ENCODE results near the gene TBCE.

DNA sequence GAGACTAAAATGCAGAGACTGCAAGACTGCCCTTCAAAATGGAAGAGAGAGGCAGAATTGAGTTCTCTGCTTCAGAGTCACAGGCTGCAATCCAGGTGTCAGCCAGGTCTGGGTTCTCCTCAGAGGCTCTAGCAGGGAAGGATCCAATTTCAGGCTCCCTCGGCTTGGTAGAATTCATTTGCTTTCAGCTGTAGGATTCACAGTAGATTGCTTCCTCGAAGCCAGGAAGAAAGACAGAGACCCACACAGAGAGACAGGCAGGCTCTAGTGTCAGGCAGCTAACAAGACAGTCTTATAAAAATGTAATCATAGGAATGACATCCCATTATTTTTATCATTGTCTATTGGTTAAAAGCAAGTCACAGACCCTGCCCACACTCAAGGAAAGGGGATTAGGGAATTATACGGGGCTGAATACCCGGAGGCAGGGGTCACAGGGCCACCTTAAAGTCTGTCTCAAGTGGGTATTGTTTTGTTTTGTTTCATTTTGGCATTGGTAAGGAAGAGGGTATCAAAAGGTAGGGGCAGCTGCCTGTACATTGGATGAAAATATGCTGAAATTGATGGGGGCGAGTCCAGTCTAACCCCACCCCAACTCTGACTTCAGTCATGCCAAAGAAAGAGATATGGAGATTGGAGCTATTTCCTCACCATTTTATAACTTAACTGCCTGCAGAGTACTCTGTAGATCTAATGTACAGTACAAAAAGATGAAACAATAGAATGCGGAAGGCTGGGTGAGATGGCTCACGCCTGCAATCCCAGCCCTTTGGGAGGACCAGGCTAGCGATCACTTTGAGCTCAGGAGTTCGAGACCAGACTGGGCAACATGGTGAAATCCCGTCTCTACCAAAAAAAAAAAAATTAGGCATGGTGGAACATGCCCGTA, 9.5 kb upstream of the TBCE start:
- TF ChIP-seq, protein P1, sequence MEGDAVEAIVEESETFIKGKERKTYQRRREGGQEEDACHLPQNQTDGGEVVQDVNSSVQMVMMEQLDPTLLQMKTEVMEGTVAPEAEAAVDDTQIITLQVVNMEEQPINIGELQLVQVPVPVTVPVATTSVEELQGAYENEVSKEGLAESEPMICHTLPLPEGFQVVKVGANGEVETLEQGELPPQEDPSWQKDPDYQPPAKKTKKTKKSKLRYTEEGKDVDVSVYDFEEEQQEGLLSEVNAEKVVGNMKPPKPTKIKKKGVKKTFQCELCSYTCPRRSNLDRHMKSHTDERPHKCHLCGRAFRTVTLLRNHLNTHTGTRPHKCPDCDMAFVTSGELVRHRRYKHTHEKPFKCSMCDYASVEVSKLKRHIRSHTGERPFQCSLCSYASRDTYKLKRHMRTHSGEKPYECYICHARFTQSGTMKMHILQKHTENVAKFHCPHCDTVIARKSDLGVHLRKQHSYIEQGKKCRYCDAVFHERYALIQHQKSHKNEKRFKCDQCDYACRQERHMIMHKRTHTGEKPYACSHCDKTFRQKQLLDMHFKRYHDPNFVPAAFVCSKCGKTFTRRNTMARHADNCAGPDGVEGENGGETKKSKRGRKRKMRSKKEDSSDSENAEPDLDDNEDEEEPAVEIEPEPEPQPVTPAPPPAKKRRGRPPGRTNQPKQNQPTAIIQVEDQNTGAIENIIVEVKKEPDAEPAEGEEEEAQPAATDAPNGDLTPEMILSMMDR (conservative IDR thresholded peaks at IDR 0.05; ENCODE audit: low read depth, low read length) = no peak
- TF ChIP-seq EZH2phosphoT487 (IDR thresholded peaks at IDR 0.05; ENCODE audit: borderline replicate concordance, low read length) = no peak

Data from PC-3 (cell line).